ENCODE data around the gene PTPN7.
"Not testable (repeated sequence)": the region's sequence is repeated elsewhere in the genome, so short reads cannot be mapped to it uniquely, and the experiment has no call there.

Gene PTPN7

GRCh38 chr1:202127836-202128622, 32.4 kb downstream of the PTPN7 start:
- DNase-seq: no peak

- no peak for DNase-seq
These were observed 33.3 kb downstream of the PTPN7 start for GRCh38 chr1:202127061-202127460.

GRCh38 chr1:202126426-202126825, 34.0 kb downstream of the PTPN7 start:
- no peak for DNase-seq

- DNase-seq: no peak
These were observed 34.8 kb downstream of the PTPN7 start for GRCh38 chr1:202125611-202126010.

GRCh38 chr1:202124142-202124541, 36.3 kb downstream of the PTPN7 start:
- no peak for DNase-seq

- no peak for DNase-seq
These were observed 37.0 kb downstream of the PTPN7 start for GRCh38 chr1:202123336-202123813.

GRCh38 chr1:202122639-202123335, 37.6 kb downstream of the PTPN7 start, which contains the start of gene GPR37L1:
Gene GPR37L1, plus strand, starts transcription at chr1:202122917. Its CDS starts 47 bp downstream, at chr1:202122964.
- DNase-seq: no peak

- DNase-seq: no peak
These were observed 39.4 kb downstream of the PTPN7 start for GRCh38 chr1:202121006-202121405.

- no peak for DNase-seq
These were observed 42.5 kb downstream of the PTPN7 start for GRCh38 chr1:202117898-202118371.

- no peak for DNase-seq
These were observed 44.1 kb downstream of the PTPN7 start for GRCh38 chr1:202116287-202116686.

- DNase-seq: no peak
These were observed 46.6 kb downstream of the PTPN7 start for GRCh38 chr1:202113690-202114300.

- DNase-seq: no peak
These were observed 47.3 kb downstream of the PTPN7 start for GRCh38 chr1:202112859-202113689.

- not testable (repeated sequence) for DNase-seq
These were observed 48.8 kb downstream of the PTPN7 start for GRCh38 chr1:202111589-202111988.

GRCh38 chr1:202110977-202111376, 49.4 kb downstream of the PTPN7 start:
- DNase-seq: no peak

GRCh38 chr1:202107801-202108731, 52.3 kb downstream of the PTPN7 start:
- DNase-seq: no peak

- no peak for DNase-seq
These were observed 53.1 kb downstream of the PTPN7 start for GRCh38 chr1:202107321-202107761.

GRCh38 chr1:202106340-202107254, 53.8 kb downstream of the PTPN7 start:
- DNase-seq: no peak

- DNase-seq: no peak
These were observed 54.6 kb downstream of the PTPN7 start for GRCh38 chr1:202105571-202106339.

- DNase-seq: no peak
These were observed 56.3 kb downstream of the PTPN7 start for GRCh38 chr1:202104073-202104472.

Measured in activated CD4-positive, alpha-beta T cell treated with anti-CD3 and anti-CD28 coated beads, Interleukin-2, amount 50 U/mL, for 4 hours (primary cell).